ENCODE data around the gene RXRA.

Gene RXRA

DNA sequence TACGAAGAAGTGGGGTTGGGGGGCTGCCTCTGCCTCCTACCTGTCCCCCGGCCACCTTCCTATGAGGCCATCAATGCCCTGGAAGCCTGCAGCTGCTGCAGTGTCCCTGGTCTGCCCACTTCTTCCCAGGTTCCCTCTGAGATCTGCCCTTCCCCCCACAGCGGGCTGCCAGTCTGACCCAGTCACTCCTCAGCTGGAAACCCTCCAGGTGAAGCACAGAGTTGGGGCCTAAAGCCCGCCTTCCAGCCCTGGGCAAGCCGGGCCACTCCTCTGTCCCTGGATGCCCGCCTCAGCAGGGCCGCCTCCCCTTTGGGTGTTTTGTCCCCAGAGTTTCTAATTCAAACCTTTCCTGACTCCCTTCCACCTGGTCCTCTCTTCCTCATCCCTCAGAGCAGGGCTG is 137.0 kb downstream of the RXRA start:
- DNase-seq (ENCODE audit: low spot score): no peak

DNA sequence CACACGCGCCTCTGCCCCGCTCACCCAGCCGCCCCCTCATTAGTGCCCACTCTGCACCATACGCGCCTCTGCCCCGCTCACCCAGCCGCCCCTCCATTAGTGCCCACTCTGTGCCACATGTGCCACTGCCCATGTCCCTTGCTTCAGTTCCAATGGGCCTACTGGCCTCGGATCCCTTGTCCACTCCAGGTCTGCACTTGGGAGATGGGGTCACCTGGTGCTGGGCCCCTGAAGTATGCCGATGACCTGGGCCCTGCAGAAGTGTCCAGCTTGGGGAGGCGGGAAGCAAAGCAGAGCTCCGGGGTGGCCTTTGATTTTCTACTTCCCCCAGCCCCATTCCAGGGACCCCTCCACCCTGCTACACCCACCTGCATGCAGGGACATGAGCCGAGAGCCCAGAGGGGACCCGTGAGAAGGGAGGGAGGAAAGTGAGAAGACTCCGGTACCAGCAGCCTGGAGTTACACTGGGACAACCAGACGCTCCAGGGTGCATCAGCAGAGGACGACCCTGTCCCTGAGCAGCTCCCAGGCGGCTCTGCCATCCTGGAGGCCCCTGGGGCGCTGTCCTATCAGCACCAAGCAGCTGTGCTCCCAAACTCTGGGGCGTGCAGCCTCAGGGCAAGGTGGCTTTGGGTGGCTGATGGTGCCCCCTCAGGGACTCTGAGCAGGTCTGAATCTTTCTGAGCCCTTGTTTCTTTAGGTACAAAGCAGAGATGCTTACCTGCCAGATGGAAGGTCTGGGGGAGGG is 140.8 kb downstream of the RXRA start:
- DNase-seq (ENCODE audit: low spot score): no peak

DNA sequence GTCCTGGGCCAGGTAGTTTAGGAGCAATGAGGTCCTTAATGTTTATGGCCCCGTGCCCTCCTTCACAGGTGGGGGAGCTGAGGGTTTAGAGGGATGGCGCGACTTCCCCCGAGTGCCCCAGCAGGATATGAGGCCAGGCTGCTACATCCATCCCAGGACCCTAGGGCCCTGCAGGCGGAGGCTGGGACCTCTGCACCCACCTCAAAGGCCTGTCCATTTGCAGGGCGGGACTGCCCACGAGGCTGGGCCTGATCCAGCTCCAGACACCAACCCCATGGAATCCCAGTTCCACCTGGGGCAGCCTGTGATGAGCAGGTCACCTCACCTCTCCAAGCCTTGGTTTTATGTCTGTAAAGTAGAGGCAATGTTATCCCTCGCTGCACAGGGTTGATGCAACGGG is 142.1 kb downstream of the RXRA start:
- no peak for DNase-seq (ENCODE audit: low spot score)

DNA sequence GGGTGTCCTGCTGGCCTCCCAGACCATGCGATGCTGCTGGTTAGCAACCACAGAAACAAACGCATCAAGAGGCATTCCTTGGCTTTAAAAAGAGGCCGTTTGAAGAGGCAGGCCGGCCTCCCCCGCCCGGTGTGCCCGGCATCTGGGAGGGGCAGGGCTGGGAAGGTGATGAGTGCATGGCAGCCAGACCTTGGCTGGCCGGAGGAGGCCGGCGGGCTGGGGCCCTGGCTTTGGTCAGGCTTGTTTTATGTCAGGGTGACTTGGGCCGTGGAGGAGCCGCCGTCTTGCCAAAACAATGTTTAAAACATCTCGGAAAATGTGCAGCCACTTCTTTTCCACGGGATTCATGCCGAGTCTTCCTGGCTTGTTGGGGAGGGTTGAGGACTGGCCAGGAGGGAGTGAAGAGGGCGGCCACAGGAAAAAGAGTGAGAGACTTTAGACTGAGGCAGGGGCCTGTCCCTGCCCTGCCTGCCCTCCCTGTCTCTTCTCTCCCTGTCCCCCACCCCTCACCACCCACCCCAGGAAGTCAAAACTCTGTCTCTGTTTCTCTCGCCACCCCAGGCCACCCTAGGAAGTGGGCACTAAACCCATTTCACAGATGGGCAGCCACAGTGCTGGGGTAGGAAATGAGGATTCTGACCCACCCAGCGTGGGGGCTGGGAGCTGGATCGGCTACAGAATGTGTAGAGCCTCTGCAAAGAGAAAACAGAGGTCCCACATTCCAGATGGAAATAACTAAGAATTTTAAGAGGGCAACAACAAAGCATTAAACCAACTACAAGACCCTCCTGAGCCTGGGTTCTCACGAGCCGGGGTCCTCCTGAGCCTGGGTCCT is 143.0 kb downstream of the RXRA start:
- DNase-seq (ENCODE audit: low spot score): no peak

DNA sequence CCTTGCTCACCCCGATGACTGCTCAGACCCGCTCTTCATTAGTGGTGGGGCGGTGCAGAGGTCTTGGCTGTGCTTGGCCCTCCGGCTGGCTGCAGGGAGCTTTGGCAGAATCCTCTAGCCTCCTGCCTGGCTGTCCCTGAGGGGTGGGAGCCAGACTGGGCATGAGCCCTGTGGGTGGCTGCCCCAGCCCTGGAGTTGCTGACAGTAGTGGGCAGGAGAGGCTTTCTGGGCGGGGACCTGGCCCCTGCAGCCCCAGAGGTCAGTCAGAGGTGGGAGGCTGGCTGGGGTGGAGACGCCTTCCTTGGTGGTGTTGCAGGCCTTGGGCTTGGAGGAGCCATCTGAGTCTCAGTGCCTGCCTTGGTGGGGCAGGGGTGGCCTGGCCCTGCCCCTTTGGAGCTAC is 146.0 kb downstream of the RXRA start:
- DNase-seq (ENCODE audit: low spot score): no peak

DNA sequence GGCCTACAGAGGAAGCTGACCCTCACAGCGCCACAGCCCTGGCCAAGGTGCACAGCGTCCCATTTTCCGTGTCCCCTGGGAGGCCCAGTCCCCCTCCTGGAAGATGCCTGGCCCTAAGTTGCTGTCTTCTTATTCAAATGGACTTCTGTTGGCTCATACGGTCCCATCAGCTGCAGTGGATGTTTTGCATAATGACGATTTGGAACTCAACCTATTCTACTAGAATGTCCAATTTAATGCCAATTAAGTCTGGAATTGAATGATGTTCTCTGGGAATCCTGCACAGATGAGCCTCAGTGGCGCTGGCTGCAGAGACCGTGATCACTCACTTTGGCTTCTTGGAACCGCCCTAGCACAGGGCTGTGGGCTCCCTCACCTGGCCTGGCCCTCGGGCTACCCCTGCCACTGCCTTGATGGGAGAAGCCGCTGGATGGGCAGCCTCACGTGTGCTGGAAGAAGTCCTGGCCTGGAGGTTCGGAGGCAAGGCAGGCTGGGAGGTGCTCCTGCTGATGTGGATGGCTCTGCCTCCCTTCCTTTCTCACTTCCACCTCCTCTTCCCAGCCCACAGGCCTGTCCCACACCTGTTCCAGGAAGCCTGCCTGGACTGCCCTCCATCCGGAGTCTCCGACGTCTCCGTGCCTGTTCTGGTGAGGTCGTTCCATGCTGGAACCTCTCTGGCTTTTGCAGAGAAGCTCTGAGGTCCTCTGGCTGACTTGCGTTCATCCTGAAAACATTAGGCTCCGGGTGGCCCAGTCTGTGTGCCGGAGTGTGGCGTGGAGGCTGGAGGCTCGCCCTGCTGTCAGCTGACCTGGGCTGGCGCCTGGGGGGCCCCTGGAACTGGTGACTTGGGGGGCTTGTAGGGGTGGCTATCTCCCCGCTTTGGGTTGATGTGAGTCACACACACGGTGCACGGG is 147.1 kb downstream of the RXRA start:
- DNase-seq (ENCODE audit: low spot score): no peak

DNA sequence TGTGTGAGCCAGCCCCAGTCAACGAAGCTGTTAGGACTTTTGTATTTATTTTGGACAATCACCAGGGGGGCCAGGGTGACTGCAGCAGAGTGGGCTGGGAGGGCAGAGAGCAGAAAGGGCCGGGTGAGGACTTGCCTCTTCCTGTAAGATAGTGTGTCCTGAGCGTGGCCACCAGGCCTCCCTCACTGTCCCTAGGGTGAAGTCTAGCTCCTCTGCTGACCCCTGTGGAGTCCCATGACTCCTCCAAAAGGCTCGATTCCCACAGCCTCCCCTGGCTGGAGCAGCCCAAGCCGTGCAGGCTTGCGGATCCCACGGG is 147.8 kb downstream of the RXRA start:
- no peak for DNase-seq (ENCODE audit: low spot score)

DNA sequence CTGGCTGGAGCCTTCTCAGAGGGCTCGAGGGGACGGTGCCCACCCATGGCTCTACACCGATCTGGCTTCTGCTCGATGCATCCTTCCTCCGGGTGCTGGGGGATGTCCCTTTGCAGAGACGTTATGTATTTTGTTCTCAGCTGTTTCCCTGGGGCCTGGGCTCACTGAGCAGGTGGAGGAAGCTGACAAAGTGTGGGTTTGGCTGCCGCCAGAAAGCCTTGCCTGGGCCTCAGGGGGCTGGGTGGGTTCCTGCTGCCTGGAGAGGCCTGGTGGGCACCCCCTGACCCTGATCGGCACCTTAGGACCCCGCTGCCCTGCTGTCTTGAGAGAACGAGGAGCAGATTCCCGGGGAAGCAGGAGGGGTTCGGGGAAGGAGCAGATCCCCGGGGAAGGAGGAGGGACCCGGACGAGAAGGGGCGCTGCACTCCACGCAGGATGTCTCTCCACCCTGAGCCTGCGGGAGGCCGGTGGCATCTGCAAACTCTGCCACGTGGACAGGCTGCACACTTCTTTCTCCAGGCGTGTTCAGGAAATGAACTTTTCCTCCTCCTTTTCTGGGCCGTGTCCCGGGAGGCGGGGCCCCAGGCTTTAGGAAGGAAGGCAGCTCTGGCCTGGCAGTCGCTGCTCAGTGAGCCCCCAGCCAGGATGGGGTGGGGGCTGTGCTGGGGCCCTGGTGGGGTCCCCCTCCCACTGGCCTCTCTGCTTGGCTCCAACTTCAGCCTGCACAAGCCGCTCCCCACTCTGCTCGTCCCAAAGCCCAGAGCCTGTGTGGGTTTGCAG is 148.9 kb downstream of the RXRA start:
- DNase-seq (ENCODE audit: low spot score): no peak

DNA sequence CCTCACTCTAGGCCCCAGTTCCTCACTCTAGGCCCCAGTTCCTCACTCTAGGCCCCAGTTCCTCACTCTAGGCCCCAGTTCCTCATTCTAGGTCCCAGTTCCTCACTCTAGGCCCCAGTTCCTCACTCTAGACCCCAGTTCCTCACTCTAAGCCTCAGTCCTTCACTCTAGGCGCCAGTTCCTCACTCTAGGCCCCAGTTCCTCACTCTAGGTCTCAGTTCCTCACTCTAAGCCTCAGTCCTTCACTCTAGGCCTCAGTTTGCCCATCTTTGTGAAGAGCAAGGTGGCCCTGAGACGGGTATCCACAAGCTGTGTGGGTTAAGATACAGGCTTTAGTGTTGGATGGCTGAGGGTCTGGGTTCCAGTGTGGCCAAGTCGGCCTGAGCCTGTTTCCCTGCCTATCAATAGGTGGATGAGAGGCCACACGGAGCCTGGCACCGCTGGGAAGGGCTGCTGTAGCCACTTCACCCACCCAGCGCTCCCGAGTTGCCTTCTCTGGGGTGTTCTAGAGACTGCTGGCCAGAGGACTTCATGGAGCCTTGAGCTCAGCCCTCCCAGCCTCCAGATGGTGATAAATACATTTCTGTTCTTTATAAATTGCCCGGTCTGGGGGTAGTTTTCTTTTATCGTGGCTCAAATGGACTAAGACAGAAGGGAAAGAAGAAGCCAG is 150.2 kb downstream of the RXRA start:
- no peak for DNase-seq (ENCODE audit: low spot score)

DNA sequence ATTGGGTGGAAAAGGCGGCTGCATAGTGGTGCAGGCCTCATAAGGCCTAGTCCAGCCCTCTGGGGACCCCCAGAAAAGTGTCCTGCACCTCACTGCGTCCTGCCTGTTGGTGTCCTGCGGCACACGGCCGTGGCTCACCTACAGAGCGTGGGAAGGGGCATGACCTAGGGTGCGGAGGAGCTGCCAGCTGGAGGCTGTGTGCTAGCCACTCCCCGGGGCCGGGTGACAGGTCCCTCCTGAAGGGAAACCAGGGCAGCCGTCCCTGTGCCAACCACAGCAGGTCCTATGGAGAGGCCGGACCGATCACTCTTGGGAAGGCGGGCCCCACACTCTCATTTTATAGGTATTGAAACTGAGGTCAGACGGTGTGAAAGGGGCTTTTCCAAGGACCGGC is 150.7 kb downstream of the RXRA start:
- DNase-seq (ENCODE audit: low spot score): no peak

DNA sequence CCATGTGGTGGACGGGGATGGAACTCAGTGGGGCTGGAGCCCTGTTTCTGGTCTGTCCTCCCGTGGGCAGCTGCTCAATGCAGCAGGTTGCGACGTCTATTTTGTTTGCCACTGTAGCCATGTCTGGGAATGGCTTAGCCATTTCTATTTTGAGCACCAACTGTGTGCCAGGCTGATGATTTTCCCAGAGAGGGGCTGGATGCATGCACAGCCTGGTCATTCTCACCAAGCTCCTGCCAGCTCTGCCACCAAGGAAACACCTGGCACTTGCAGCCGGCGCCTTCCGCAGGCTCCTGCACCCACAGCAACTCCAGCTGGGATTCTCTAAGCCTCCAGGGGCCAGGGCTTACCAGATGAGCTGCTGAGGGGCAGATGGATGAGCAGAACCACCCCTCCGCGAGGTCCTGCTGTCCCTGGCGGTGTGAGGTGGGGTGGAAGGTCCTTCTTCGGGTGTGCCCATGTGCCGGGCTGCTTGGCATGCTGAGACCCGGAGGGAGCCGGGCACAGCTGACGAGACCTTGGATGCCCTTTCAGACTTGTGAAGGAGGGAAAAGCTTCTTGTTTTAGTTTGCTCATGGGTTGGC is 151.2 kb downstream of the RXRA start:
- no peak for DNase-seq (ENCODE audit: low spot score)

DNA sequence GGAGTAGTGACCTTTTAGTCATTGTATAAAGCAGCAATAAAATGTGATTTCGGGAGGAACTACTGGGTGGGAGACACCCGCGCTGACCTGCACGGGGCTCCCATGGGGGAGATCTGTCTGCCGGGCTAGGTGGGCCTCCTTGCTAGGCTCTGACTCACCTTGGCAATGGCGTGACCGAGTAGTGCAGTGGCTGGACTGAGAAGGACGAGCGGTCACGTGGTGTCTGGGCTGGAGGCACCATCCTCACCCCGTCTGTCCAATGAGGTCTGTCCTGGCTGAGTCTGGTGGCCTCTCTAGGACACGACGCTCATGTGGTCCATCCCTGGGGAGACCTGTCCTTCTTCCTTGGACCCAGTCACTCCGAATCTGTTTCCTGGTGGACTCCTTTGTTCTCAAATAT is 151.7 kb downstream of the RXRA start:
- DNase-seq (ENCODE audit: low spot score): no peak

DNA sequence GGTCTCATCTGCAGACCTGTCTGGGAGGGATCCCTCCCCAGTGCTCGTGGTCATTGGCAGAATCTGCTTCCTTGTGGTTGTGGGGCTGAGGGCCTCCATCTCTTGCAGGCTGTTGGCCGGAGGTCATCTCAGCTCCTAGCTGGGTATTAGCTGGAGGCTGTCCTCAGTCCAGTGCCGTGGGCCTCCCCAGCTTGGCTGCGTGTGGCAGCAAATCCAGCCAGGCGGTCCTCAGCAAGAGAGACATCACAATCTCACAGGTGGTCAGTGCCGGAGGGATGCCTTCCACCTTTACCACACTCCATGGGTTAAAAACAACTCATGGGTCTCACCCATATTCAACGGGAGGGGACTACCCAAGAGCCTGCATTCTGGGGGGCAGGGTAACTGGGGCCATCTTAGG is 155.5 kb downstream of the RXRA start:
- no peak for DNase-seq (ENCODE audit: low spot score)

DNA sequence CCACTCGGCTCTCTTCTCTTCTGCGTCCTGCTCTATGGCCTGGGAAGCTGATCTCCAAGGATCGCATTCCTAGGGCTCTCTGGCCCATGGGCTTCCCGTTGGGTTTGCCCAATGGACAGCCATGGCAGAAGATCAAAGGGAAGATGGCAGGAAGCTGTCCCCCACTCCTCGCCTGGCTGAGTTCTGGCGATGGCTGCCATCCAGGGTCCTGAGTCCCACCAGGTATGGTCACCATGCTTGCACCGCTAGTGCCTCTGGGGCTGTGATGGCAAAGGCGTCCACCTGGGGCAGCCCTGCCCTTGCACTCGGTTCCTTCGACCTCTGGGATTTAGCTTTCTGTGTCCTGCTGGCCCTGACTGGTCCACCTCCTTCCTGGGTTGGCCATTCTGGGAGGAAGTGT is 156.0 kb downstream of the RXRA start:
- no peak for DNase-seq (ENCODE audit: low spot score)

DNA sequence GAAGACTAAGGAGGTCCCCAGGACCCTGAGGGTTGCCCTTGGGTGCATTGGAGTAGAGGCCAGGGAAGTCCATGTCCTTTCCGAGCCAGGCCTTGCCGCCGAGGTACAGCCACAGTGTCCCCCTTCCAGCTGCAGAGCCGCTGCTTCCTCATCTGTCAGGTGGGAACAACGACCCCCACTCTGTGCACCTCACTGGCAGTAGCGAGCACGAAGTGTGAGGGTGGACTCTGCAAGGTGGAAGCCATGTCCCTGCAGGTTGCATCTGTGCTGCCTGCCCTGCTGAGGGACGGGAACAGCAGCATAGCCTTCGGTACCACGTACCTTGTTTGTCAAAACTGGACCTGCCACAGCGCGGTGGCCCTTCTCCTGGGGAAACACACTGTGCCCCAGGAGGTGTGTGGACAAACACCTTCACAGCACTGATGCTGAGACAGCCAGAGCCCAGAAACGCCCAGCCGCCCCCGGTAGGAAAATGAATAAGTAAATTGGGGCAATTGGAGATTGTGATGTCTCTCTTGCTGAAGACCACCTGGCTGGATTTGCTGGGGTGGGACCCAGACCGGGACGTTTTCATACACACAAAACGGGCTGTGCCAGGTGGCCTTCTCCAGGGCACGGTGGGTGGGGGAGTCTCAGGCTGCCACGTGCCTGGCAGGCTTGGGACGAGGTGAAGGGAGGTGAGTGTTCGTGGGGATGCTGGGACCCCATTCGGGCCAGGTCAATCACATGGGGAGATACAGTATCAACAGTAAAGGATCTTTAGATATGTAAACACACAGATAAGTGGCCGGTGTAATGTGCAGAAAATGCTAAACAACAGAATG is 157.3 kb downstream of the RXRA start:
- no peak for DNase-seq (ENCODE audit: low spot score)

DNA sequence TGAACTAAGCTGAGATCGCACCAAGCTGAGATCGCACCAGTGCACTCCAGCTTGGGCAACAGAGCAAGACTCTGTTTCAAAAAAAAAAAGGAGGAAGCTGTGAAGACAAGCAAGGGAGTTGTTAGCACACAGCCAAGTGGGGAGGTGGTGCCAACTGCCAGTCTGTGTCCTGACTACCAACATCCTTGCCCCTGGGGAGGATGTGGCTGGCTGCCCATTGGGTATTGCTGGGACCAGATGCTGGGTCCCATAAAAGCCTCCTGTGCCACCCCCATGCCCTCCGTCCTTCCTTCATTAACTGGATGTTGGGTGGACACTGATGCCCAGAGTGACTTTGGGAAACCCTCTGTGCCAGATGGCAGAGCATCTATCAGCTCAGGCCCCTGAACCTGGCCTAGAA is 158.2 kb downstream of the RXRA start:
- no peak for DNase-seq (ENCODE audit: low spot score)

DNA sequence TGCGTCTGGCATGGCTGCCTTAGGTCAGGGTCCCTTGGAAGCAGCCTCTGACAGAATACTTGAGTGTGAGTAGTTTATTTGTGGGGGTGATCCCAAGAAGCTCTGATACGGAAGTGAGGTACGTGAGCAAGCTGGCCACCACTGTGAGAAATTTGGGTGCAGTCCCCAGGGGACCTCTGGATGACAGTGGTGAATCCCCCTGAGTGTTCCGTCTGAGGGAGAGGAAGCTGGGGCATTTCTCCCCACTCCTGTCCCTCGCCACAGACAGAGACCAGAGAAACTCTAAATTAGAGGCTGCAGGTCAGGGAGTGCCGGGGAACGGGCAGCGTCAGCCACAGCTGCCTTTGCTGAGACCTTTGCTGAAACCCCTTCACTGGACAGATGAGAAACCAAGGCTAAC is 159.4 kb downstream of the RXRA start:
- no peak for DNase-seq (ENCODE audit: low spot score)

DNA sequence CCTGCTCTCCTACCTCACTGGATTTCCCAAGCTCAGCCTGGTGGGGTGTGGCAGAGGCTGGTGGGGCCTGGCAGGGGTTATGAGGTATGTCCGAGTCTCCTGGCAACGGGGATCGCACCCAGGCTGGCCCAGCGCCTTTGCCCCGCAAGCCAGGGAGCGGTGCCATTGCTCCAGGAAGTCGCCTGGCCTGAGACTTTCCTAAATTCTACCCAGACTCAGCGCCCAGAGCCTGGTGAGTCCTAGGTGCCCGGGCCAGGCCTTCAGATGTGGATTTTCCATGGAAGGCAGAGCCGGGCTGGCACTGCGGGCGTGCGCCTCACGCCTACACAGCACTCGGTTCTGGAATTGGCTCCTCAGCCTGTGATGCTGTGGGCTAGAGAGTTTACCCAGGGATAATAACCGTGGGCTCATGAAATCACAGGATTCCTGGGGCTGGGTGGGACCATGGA is 159.9 kb downstream of the RXRA start:
- DNase-seq (ENCODE audit: low spot score): no peak

DNA sequence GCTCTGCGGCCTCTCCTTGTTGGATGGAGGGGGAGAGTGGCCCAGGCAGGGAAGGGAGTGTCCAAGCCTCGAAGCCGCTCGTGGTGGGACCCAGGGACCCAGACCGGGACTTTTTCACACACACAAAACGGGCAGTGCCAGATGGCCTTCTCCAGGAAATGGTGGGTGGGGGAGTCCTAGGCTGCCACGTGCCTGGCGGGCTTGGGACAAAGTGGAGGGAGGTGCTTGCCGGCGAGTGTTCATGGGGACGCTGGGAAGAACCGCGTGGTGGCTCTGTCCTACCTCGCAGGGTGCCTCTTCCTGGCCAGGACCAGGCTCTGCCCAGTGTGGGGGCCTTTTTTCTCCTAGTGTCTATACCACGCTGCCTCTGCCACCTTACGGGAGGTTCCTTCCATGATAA is 160.3 kb downstream of the RXRA start:
- no peak for DNase-seq (ENCODE audit: low spot score)

Measured in SK-N-DZ (cell line).